HG02885 (cell line): ENCODE results near the gene TMEM94.
"Not testable (repeated sequence)": the region's sequence is repeated elsewhere in the genome, so short reads cannot be mapped to it uniquely, and the experiment has no call there.

Experiments used
- ATAC-seq: cut with Tn5 transposase; IDR thresholded peaks from one replicate; pipeline ENCODE4 v1.9.1; 2021; ENCODE audit warnings: mild to moderate bottlenecking; ENCODE audit not compliant: unreplicated experiment, poor library complexity

The TMEM94 gene

GRCh38 chr17:75507733-75508719 is 51.6 kb downstream of the TMEM94 start:
- ATAC-seq, result no peak

GRCh38 chr17:75508931-75509361 is 52.5 kb downstream of the TMEM94 start:
- ATAC-seq, result no peak

- ATAC-seq, result no peak
These were observed 53.3 kb downstream of the TMEM94 start for GRCh38 chr17:75509528-75510258.

- ATAC-seq, result no peak
These were observed 54.8 kb downstream of the TMEM94 start for GRCh38 chr17:75511270-75511609.

- no peak for ATAC-seq
These were observed 55.5 kb downstream of the TMEM94 start for GRCh38 chr17:75511610-75512575.

GRCh38 chr17:75512926-75513640 is 56.6 kb downstream of the TMEM94 start:
- no peak for ATAC-seq

GRCh38 chr17:75513641-75514000 is 57.2 kb downstream of the TMEM94 start:
- ATAC-seq, result no peak

- no peak for ATAC-seq
These were observed 58.0 kb downstream of the TMEM94 start for GRCh38 chr17:75514299-75514918.

- ATAC-seq, result no peak
These were observed 58.6 kb downstream of the TMEM94 start for GRCh38 chr17:75514919-75515495.

- ATAC-seq, result peak; percentile 39
These were observed 59.2 kb downstream of the TMEM94 start, which contains the start of gene CASKIN2 for GRCh38 chr17:75515496-75516254. Gene CASKIN2, minus strand, starts transcription at chr17:75515537. Its CDS starts 1,733 bp downstream, at chr17:75513804.

- ATAC-seq, result peak; percentile 77
These were observed 59.8 kb downstream of the TMEM94 start, which contains the start of gene TSEN54 for GRCh38 chr17:75516255-75516618. Gene TSEN54, plus strand, starts transcription at chr17:75516528. Its CDS starts 33 bp downstream, at chr17:75516561.

- ATAC-seq, result peak; percentile 15
These were observed 60.3 kb downstream of the TMEM94 start for GRCh38 chr17:75516619-75517296.

- ATAC-seq, result no peak
These were observed 60.9 kb downstream of the TMEM94 start for GRCh38 chr17:75517297-75517865.

- no peak for ATAC-seq
These were observed 61.8 kb downstream of the TMEM94 start for GRCh38 chr17:75518201-75518600.

GRCh38 chr17:75518983-75519537 is 62.6 kb downstream of the TMEM94 start:
- no peak for ATAC-seq

- not testable (repeated sequence) for ATAC-seq
These were observed 64.0 kb downstream of the TMEM94 start for GRCh38 chr17:75520413-75520812.

GRCh38 chr17:75521290-75521689 is 64.9 kb downstream of the TMEM94 start:
- no peak for ATAC-seq
